GM21360 (cell line): Measurements from ENCODE around the gene KLHL25.
"Not testable (repeated sequence)": the region's sequence is repeated elsewhere in the genome, so short reads cannot be mapped to it uniquely, and the experiment has no call there.

Experiments used
- ATAC-seq: cut with Tn5 transposase; IDR thresholded peaks from one replicate; pipeline ENCODE4 v1.9.1; 2021; ENCODE audit warnings: mild to moderate bottlenecking, moderate library complexity; ENCODE audit not compliant: unreplicated experiment

The KLHL25 gene

GRCh38 chr15:85794598-85795336 is at the start of gene KLHL25:
TSS of gene KLHL25 (minus strand) at chr15:85794925. CDS start at chr15:85769810, 25,115 bp downstream.
- ATAC-seq: peak; percentile 98

GRCh38 chr15:85840802-85841152 is 46.1 kb upstream of the KLHL25 start:
- ATAC-seq: no peak

DNA sequence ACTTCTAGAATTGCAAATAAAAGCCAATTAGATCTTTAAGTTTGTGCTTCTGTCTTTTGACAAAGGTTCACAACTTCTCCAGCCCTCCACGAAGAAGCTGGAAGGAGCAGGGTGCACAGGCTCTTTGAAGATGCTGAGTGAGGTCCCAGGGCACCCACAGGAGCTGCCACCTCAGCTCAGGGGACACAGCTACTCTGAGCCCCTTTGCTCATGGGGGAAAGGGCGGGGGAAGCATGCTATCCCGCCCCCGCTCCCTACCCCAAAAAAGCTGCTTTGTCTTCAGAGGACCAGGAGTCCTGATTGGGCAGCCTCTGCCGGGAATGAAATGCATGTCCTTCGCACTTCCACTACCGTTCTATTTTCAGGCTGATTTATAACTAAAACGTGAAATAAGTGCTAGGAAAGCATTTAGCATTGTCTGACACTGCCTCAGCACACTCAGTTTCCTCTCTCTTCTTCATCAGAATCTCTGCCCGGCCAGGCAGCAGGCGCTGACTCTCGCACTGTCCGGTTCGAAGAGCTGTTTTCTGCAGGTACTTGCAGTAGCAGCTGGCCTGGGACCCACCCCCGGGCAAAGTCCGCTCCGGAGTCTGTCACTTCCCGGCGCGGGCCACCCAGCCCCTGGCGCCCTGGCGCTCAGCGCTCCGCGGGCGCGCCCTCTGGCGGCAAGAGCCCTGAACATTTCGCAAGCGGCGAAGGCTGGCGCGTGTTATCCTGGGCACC is 45.5 kb upstream of the KLHL25 start:
- peak; percentile 95 for ATAC-seq

- ATAC-seq: no peak
Observed at GRCh38 chr15:85839643-85840042, 44.9 kb upstream of the KLHL25 start.

DNA sequence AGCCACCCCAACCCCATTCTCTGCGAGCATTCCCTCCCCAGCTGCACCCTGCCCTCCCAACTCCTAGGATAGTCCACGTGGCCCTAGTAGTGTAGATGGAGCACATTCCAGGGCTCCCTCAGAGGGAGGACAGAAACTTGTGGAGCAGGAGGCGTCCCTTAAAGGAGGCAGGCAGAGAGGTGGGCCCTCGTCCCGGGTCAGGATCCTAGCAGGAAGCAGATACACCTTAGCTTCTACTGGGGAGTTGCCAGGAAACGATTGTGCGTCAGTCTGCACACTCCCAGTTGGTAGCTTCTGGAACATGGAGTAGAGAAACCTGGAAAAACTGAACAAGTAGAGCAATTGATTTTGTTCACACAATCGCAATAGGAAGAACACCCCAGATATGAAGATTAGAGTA is 43.9 kb upstream of the KLHL25 start:
- ATAC-seq: no peak

DNA sequence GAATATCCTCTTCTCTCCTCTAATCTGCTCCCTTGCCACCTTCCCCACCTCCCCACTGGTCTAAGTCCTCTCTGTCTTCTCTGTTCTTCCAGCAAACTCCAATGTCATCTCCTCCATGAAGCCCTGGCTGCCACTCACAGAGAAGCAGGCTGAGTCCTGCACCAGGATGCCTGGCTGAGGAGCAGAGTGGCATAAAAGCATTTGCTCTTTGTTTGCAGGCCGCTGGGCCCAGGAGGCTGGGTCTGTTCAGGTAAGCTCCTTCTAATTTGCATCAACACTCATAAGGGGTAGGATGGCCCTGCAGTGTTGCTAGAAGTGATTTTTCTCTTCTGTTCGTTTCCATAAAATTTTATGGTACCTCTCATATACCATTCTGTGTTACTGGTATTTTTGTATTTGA is 43.2 kb upstream of the KLHL25 start:
- ATAC-seq: no peak

DNA sequence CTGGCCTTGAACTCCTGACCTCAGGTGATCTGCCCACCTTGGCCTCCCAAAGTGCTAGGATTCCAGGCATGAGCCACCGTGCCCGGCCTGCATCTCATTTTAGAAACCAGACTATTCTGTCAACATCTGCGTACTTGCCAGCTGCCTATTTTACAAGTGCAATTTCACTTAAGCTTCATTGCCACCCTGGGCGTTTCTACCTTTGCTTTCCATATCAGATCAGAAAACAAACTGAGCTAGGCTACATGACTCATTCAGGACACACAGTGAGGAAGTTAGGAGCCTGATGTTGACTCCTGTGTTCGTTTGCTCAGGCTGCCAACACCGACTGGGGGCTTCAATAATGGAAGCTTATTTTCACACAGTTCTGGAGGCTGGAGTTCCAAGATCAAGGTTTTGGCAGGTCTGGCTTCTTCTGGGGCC is 42.3 kb upstream of the KLHL25 start:
- ATAC-seq: no peak

DNA sequence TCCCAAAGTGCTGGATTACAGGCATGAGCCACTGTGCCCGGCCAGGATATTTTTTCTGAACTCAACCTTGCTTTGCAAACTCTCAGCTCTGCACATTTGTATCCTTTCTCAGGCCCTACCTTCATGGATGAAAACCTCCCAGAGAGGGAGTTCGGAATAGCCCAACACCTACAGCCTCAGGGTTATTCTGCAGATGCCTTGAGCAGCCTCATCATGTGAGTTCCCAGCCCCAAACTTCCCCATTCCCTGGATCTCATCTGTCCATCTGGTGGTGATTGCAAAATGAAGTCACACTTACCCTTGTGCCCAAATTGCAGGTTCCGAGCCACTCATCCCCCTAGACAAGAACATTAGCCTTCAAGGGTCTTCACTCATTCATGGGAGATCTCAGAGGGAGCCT is 39.9 kb upstream of the KLHL25 start:
- ATAC-seq: no peak

GRCh38 chr15:85832394-85832793 is 37.7 kb upstream of the KLHL25 start:
- ATAC-seq: no peak

GRCh38 chr15:85831415-85832113 is 36.8 kb upstream of the KLHL25 start:
- no peak for ATAC-seq

DNA sequence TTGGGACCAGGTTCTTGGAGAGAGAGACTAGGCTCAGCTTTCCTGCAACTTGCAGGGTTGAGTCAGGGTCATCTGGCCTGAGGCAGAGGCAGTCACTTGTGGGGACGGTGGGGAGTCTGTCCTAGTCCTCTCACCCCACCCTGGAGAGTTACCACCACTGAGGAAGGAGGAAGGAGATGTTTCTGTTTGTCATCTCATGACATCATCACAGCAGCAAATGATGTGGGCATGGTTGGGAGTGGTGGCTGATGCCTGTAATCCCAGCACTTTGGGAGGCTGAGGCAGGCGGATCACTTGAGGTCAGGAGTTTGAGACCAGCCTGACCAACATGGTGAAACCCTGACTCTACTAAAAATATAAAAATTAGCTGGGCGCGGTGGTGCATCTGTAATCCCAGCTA is 35.0 kb upstream of the KLHL25 start:
- not testable (repeated sequence) for ATAC-seq

DNA sequence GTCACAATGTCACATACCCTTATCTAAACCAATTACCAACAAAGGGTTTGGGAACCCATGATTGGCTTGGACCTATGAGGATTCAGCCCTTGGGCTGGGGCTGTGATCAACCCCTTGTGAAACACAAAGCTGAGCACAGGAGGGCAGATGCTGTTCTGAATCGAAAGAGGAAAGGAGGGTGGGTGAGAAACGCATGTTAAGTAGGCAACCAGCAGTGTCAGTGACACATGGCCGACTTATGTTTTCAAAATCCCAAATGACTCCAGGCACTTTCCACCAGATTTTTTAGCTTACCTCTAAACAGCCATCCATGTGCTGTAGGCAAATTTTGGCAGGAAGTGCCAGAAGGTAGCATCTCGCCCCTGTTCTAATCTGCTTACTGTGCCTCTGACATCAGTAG is 34.1 kb upstream of the KLHL25 start:
- ATAC-seq: no peak

GRCh38 chr15:85828126-85828525 is 33.4 kb upstream of the KLHL25 start:
- ATAC-seq: no peak

GRCh38 chr15:85826756-85827515 is 32.2 kb upstream of the KLHL25 start:
- ATAC-seq: no peak

DNA sequence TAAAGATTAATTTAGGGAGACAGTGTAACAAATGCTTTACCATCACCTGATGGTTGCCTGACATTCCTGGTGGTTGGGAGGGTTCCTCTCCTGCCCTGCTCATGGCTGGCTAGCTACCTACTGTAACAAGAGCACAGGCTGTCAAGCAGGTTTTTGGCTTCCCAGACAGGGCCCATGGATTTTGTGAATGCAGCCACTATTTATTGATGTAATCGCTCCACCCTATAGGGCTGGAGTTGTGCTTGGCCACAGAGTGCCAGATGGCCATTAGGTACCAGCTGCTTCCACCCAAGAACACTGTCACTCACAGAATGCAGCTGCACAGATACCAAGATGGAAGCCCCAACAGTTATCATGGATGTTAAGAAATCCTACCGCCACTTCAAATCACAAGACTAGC is 31.0 kb upstream of the KLHL25 start:
- no peak for ATAC-seq

DNA sequence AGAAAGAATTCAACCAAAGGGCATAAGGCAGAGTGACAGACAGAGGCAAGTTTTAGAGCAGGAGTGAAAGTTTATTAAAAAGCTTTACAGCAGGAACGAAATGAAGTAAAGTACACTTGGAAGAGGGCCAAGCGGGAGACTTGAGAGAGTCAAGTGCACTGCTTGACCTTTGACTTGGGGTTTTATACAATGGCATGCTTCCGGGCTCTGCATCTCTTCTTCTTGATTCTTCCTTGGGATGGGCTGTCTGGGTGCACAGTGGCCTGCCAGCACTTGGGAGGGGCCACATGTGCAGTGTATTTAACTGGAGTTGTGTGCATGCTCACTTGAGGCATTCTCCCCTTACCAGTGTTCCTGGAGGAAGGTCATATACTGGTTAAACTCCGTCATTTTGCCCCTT is 30.4 kb upstream of the KLHL25 start:
- no peak for ATAC-seq

DNA sequence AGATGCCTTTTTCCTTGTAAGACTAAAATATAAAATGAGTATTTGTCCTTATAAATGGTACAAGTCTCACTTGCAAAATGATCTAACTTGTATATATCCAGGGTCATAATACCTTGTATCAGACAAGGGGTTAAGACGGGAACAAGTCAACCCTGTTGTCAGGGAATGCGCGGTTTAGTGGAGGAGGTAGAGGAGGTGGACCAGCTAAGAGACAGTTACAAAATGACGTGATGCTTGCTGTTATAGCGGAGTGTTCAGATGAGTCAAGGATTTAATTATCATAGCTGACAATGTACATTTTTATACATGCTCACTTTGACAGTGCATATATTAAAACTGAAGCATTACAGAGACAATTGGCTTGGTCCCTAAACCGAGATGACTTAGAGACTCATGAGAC is 26.8 kb upstream of the KLHL25 start:
- ATAC-seq: no peak

DNA sequence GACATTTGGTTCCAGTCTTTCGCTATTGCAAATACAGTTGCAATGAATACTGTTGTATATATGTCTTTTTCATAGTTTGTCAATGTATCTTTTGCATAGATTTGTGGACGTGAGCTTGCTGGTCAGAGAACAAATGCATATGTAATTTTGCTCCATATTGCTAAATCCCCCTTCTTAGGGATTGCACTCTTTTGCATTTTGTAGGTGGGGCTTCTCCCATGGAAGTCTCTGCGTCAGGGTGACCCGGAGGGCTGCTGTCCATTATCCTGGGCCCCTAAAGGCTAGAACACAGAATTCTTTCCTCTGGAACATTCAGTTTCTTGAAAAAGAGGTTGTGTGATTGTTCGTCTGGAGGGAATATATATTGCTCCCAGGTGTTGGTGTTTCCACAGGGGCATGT is 25.2 kb upstream of the KLHL25 start:
- no peak for ATAC-seq

DNA sequence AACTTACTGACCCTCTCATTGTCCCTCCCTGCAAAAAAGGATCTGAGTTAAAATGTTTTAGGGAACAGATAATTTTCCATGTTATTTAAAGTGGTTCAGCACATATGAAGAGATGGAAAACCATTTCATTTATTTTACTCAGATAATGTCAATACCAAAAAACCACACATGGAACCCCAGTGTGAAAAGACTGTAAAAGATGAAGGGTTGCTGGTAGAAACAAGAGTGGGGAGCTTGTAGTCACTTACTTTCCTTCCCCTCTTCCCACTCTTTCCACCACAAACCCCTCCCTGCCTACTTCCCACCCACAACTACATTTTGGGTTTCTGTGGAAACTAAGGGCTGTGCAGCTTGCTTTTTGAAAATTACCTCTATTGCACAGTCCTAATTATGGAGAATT is 18.5 kb upstream of the KLHL25 start:
- ATAC-seq: no peak

GRCh38 chr15:85810075-85810474 is 15.3 kb upstream of the KLHL25 start:
- ATAC-seq: no peak

- ATAC-seq: no peak
Observed at GRCh38 chr15:85805420-85805819, 10.7 kb upstream of the KLHL25 start.
